Measurements from ENCODE around the gene DTX3. TPM values are rescaled to one million over a fixed set of nuclear protein-coding genes. Genes with fewer than 3 reads are reported as not detected.
"Not testable (repeated sequence)": the region's sequence is repeated elsewhere in the genome, so short reads cannot be mapped to it uniquely, and the experiment has no call there.

The DTX3 gene
- total and polyA plus RNA-seq, 4 experiments from 2014 or later, result 4.2 to 37.1 (median 20.0) TPM

- no peaks in the 10 kb centered on the region for H3K36me3 Mint-ChIP-seq
- H3K4me1 Mint-ChIP-seq, result peaks cover 10 to 21% (median 13%) of the 10 kb centered on the region in 4 donors
- no peaks in the 10 kb centered on the region for H3K9me3 ChIP-seq (ENCODE audit: control insufficient read depth in 1 of 2, low read length in 2 of 2)
- no peak overlapping the region for H3K4me3 ChIP-seq (ENCODE audit: low read length in 2 of 2)
- peaks cover 28% of the 10 kb centered on the region for H3K27me3 ChIP-seq (ENCODE audit: insufficient read depth, low read length)
- POLR2A ChIA-PET (ENCODE audit: partially characterized antibody), result interaction anchor here (1.3 kb wide), 1 partner anchor 9 kb away, joined by 3 read pairs; no protein-coding TSS in a partner anchor
- no peak overlapping the region for H3K27ac Mint-ChIP-seq
- intact Hi-C loops (cut with micrococcal nuclease), result loop anchor here (5.0 kb wide), 1 partner anchor 93 kb away; the partner anchor contains the start of genes DDIT3 and MBD6
- H3K9me3 Mint-ChIP-seq, result no peaks in the 10 kb centered on the region
- H3K4me1 ChIP-seq (ENCODE audit: insufficient read depth, low read length), result peaks cover 19% of the 10 kb centered on the region
- peaks cover 23 to 51% of the 10 kb centered on the region in 2 donors for H3K27me3 Mint-ChIP-seq
- peak overlapping the region in 1 of 8 donors; percentile 32 for H3K4me3 Mint-ChIP-seq
- CTCF ChIA-PET (ENCODE audit: partially characterized antibody), result interaction anchor here (1.6 to 5.3 kb wide), 2 partner anchors 18 to 31 kb away, joined by 5 to 36 read pairs; partner anchors contain the start of gene B4GALNT1
- H3K27ac ChIP-seq (ENCODE audit: low read depth, low read length), result no peak overlapping the region
- DNase-seq, result no peak
- H3K36me3 ChIP-seq (ENCODE audit: insufficient read depth, low read length), result no peaks in the 10 kb centered on the region
These were observed 10.4 kb downstream of the DTX3 start for GRCh38 chr12:57614948-57615500.

GRCh38 chr12:57615637-57616036, 11.0 kb downstream of the DTX3 start:
- CTCF ChIA-PET (ENCODE audit: partially characterized antibody), result interaction anchor here (1.0 to 5.3 kb wide), 2 partner anchors 31 to 34 kb away, joined by 3 to 36 read pairs; no protein-coding TSS in a partner anchor
- DNase-seq, result no peak
- no peak overlapping the region for H3K27ac ChIP-seq (ENCODE audit: low read depth, low read length)
- no peaks in the 10 kb centered on the region for H3K36me3 ChIP-seq (ENCODE audit: insufficient read depth, low read length)
- peaks cover 20% of the 10 kb centered on the region for H3K4me1 ChIP-seq (ENCODE audit: insufficient read depth, low read length)
- no peaks in the 10 kb centered on the region for H3K9me3 ChIP-seq (ENCODE audit: control insufficient read depth in 1 of 2, low read length in 2 of 2)
- Mint-ChIP-seq H3K4me1 (peaks cover 8 to 22% (median 14%) of the 10 kb centered on the region in 4 donors), H3K9me3 (no peaks in the 10 kb centered on the region), H3K27me3 (peaks cover 27 to 56% of the 10 kb centered on the region in 2 donors), H3K4me3 (peak overlapping the region in 1 of 8 donors; percentile 43), H3K27ac (no peak overlapping the region), H3K36me3 (no peaks in the 10 kb centered on the region)
- intact Hi-C loops (cut with micrococcal nuclease), result no loop called here
- H3K27me3 ChIP-seq (ENCODE audit: insufficient read depth, low read length), result peaks cover 34% of the 10 kb centered on the region
- POLR2A ChIA-PET (ENCODE audit: partially characterized antibody), result interaction anchor here (1.0 to 1.3 kb wide), 2 partner anchors 10 to 12 kb away, joined by 3 read pairs; no protein-coding TSS in a partner anchor
- no peak overlapping the region for H3K4me3 ChIP-seq (ENCODE audit: low read length in 2 of 2)

- Mint-ChIP-seq H3K4me1 (peaks cover 15 to 28% (median 20%) of the 10 kb centered on the region in 4 donors), H3K36me3 (no peaks in the 10 kb centered on the region), H3K27ac (no peak overlapping the region), H3K27me3 (peaks cover 36 to 65% of the 10 kb centered on the region in 2 donors), H3K9me3 (no peaks in the 10 kb centered on the region), H3K4me3 (no peak overlapping the region)
- ChIA-PET CTCF (ENCODE audit: partially characterized antibody) (interaction anchor here (1.0 to 5.3 kb wide), 2 partner anchors 32 to 35 kb away, joined by 3 to 36 read pairs; no protein-coding TSS in a partner anchor), POLR2A (ENCODE audit: partially characterized antibody) (interaction anchor here (1.0 to 1.3 kb wide), 3 partner anchors 11 to 25 kb away, joined by 3 read pairs; partner anchors contain the start of gene PIP4K2C)
- Histone ChIP-seq H3K27ac (ENCODE audit: low read depth, low read length) (no peak overlapping the region), H3K4me3 (ENCODE audit: low read length in 2 of 2) (no peak overlapping the region), H3K36me3 (ENCODE audit: insufficient read depth, low read length) (no peaks in the 10 kb centered on the region), H3K4me1 (ENCODE audit: insufficient read depth, low read length) (peaks cover 24% of the 10 kb centered on the region), H3K9me3 (ENCODE audit: control insufficient read depth in 1 of 2, low read length in 2 of 2) (no peaks in the 10 kb centered on the region), H3K27me3 (ENCODE audit: insufficient read depth, low read length) (peaks cover 43% of the 10 kb centered on the region)
- intact Hi-C loops (cut with micrococcal nuclease), result no loop called here
- no peak for DNase-seq
These were observed 11.9 kb downstream of the DTX3 start for GRCh38 chr12:57616383-57617101.

- Histone ChIP-seq H3K27me3 (ENCODE audit: insufficient read depth, low read length) (peaks cover 49% of the 10 kb centered on the region), H3K9me3 (ENCODE audit: control insufficient read depth in 1 of 2, low read length in 2 of 2) (no peaks in the 10 kb centered on the region), H3K27ac (ENCODE audit: low read depth, low read length) (no peak overlapping the region), H3K4me1 (ENCODE audit: insufficient read depth, low read length) (peaks cover 29% of the 10 kb centered on the region), H3K4me3 (ENCODE audit: low read length in 2 of 2) (no peak overlapping the region), H3K36me3 (ENCODE audit: insufficient read depth, low read length) (no peaks in the 10 kb centered on the region)
- no peaks in the 10 kb centered on the region for H3K36me3 Mint-ChIP-seq
- CTCF ChIA-PET (ENCODE audit: partially characterized antibody), result interaction anchor here (5.3 kb wide), 1 partner anchor 34 kb away, joined by 36 read pairs; no protein-coding TSS in a partner anchor
- peaks cover 48 to 71% of the 10 kb centered on the region in 2 donors for H3K27me3 Mint-ChIP-seq
- no peak overlapping the region for H3K27ac Mint-ChIP-seq
- intact Hi-C loops (cut with micrococcal nuclease), result no loop called here
- H3K9me3 Mint-ChIP-seq, result no peaks in the 10 kb centered on the region
- no peak for DNase-seq
- POLR2A ChIA-PET (ENCODE audit: partially characterized antibody), result no interaction called here
- peaks cover 24 to 32% (median 27%) of the 10 kb centered on the region in 4 donors for H3K4me1 Mint-ChIP-seq
- H3K4me3 Mint-ChIP-seq, result no peak overlapping the region
These were observed 13.3 kb downstream of the DTX3 start for GRCh38 chr12:57617942-57618341.

GRCh38 chr12:57618431-57618830, 13.8 kb downstream of the DTX3 start:
- H3K9me3 ChIP-seq (ENCODE audit: control insufficient read depth in 1 of 2, low read length in 2 of 2); intact Hi-C loops (cut with micrococcal nuclease); H3K36me3 Mint-ChIP-seq; H3K4me3 ChIP-seq (ENCODE audit: low read length in 2 of 2); H3K27ac Mint-ChIP-seq; H3K36me3 ChIP-seq (ENCODE audit: insufficient read depth, low read length); H3K4me3 Mint-ChIP-seq; POLR2A ChIA-PET (ENCODE audit: partially characterized antibody); H3K9me3 Mint-ChIP-seq; H3K27ac ChIP-seq (ENCODE audit: low read depth, low read length); DNase-seq; CTCF ChIA-PET (ENCODE audit: partially characterized antibody): not testable (repeated sequence)
- Mint-ChIP-seq H3K27me3 (peaks cover 52 to 75% of the 10 kb centered on the region in 2 donors), H3K4me1 (peaks cover 24 to 32% (median 27%) of the 10 kb centered on the region in 4 donors)
- Histone ChIP-seq H3K27me3 (ENCODE audit: insufficient read depth, low read length) (peaks cover 51% of the 10 kb centered on the region), H3K4me1 (ENCODE audit: insufficient read depth, low read length) (peaks cover 29% of the 10 kb centered on the region)

GRCh38 chr12:57618966-57619433, 14.4 kb downstream of the DTX3 start:
- no peak overlapping the region for H3K4me3 ChIP-seq (ENCODE audit: low read length in 2 of 2)
- POLR2A ChIA-PET (ENCODE audit: partially characterized antibody), result interaction anchor here (1.0 to 2.5 kb wide), 3 partner anchors 35 to 160 kb away, joined by 4 to 11 read pairs (median 6); partner anchors contain the start of gene OS9
- peaks cover 54% of the 10 kb centered on the region for H3K27me3 ChIP-seq (ENCODE audit: insufficient read depth, low read length)
- Mint-ChIP-seq H3K36me3 (no peaks in the 10 kb centered on the region), H3K4me1 (peaks cover 24 to 32% (median 27%) of the 10 kb centered on the region in 4 donors), H3K27me3 (peaks cover 57 to 80% of the 10 kb centered on the region in 2 donors), H3K4me3 (peak overlapping the region; percentile 26 to 73 (median 56)), H3K27ac (peak overlapping the region in 1 of 7 donors; percentile 68), H3K9me3 (no peaks in the 10 kb centered on the region)
- H3K4me1 ChIP-seq (ENCODE audit: insufficient read depth, low read length), result peaks cover 29% of the 10 kb centered on the region
- intact Hi-C loops (cut with micrococcal nuclease), result no loop called here
- H3K27ac ChIP-seq (ENCODE audit: low read depth, low read length), result no peak overlapping the region
- CTCF ChIA-PET (ENCODE audit: partially characterized antibody), result interaction anchor here (0.9 to 4.1 kb wide), 5 partner anchors 8 to 161 kb away, joined by 3 to 68 read pairs (median 7); partner anchors contain the start of genes ARHGEF25 and GLI1
- DNase-seq, result no peak
- H3K36me3 ChIP-seq (ENCODE audit: insufficient read depth, low read length), result no peaks in the 10 kb centered on the region
- no peaks in the 10 kb centered on the region for H3K9me3 ChIP-seq (ENCODE audit: control insufficient read depth in 1 of 2, low read length in 2 of 2)
